PC-3 (cell line): ENCODE data around the gene MIB2.
"Not testable (repeated sequence)": the region's sequence is repeated elsewhere in the genome, so short reads cannot be mapped to it uniquely, and the experiment has no call there.

Experiments used
- EZH2 ChIP-seq: fragments of 300-600 bp; sonication (generic); IDR thresholded peaks from one replicate; pipeline ENCODE4 v1.6.1; 2017; ENCODE audit warnings: antibody characterized with exemption, mild to moderate bottlenecking, low read length; ENCODE audit not compliant: unreplicated experiment
- EZH2phosphoT487 ChIP-seq: fragments of 300-600 bp; sonication (generic); IDR thresholded peaks from 2 replicates; pipeline ENCODE4 v1.6.1; 2018; ENCODE audit warnings: mild to moderate bottlenecking, antibody characterized with exemption, low read length, borderline replicate concordance
- TF ChIP-seq, protein P1 (sequence below): fragments of 300-600 bp; sonication (generic); conservative IDR thresholded peaks from 2 replicates; pipeline ENCODE4 v1.5.1; 2017; ENCODE audit warnings: antibody characterized with exemption, low read depth, mild to moderate bottlenecking, low read length

DNA sequence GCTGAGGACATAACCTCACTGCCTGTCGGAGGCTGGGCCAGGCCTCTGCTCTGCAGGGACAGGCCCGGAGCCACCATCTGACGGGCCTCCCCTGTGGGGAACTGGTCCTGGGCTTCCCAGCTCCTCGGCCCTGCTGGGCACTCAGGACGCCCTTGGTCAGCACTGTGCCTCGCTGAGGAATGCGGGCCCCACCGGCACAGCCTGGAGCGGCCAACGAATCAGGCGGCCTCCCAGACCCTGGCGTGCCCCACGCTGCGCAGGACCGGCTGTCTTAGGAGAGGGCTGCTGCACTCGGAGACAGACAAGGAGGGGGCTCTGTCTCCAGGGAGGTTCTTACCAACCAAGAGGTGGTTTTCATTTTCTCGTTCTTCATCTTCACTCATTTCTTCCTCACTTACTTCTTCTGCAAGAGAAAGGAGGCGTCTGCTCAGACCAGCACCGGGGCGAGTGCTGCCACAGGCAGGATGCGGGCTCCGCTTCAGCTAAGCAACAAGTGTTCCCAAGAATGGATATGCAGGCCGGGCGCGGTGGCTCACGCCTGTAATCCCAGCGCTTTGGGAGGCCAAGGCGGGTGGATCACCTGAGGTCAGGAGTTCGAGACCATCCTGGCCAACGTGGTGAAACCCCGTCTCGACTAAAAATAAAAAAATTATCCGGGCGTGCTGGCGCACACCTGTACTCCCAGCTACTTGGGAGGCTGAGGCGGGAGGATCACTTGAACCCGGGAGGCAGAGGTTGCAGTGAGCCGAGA, 25.6 kb downstream of the MIB2 start:
- TF ChIP-seq, protein P1, sequence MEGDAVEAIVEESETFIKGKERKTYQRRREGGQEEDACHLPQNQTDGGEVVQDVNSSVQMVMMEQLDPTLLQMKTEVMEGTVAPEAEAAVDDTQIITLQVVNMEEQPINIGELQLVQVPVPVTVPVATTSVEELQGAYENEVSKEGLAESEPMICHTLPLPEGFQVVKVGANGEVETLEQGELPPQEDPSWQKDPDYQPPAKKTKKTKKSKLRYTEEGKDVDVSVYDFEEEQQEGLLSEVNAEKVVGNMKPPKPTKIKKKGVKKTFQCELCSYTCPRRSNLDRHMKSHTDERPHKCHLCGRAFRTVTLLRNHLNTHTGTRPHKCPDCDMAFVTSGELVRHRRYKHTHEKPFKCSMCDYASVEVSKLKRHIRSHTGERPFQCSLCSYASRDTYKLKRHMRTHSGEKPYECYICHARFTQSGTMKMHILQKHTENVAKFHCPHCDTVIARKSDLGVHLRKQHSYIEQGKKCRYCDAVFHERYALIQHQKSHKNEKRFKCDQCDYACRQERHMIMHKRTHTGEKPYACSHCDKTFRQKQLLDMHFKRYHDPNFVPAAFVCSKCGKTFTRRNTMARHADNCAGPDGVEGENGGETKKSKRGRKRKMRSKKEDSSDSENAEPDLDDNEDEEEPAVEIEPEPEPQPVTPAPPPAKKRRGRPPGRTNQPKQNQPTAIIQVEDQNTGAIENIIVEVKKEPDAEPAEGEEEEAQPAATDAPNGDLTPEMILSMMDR = not testable (repeated sequence)
- TF ChIP-seq EZH2, EZH2phosphoT487: not testable (repeated sequence)
